HCT116 (cell line): Measurements from ENCODE around the gene HHAT. TPM values are rescaled to one million over a fixed set of nuclear protein-coding genes. Genes with fewer than 3 reads are reported as not detected.

Experiments used
- ATAC-seq: fragments of 200-7000 bp; cut with Tn5 transposase; 2 replicates; pipeline ENCODE4 v1.9.1; 2020; ENCODE audit warnings: mild to moderate bottlenecking, moderate library complexity
- BruUV-seq: library from RNA; stranded (reverse); fragments of 400-500 nt; replicated peaks from 2 replicates; lab custom pipeline; 2021; lab: Mats Ljungman, UMichigan
- CTCF ChIA-PET: fragments of 300-600 bp; sonication (Branson Sonifier 250); formaldehyde crosslinking; loops from one replicate; lab custom pipeline; 2021; ENCODE audit warnings: antibody characterized with exemption; lab: Charles Lee
- POLR2A ChIA-PET: fragments of 300-600, 350-600 bp; sonication (Branson Sonifier 250); formaldehyde crosslinking; loops from one replicate; lab custom pipeline; 2021; ENCODE audit warnings: antibody characterized with exemption; lab: Charles Lee
- RAD21 ChIA-PET, 2 experiments: fragments of 300-600 bp; sonication (Branson Sonifier 250); formaldehyde crosslinking; loops; one replicate each; lab custom pipeline; 2023; ENCODE audit warnings: low total read pairs in 2 of 2; ENCODE audit not compliant: uncharacterized antibody in 2 of 2, unreplicated experiment in 2 of 2, low non-redundant PET in 1 of 2; lab: Charles Lee
- DNase-seq: peaks from one replicate; pipeline ENCODE4 v3.0.0-alpha.2; 2010; ENCODE audit warnings: low read depth, low spot score
- H2AFZ ChIP-seq: fragments of 200-600 bp; shearing (Covaris generic), sonication (generic); 2 replicates; pipeline ENCODE4 v1.6.1; 2017; ENCODE audit warnings: low read depth, mixed run types, mixed read lengths, antibody characterized with exemption, low read length; ENCODE audit not compliant: poor library complexity, severe bottlenecking
- H3K27ac ChIP-seq: 2 replicates; pipeline ENCODE4 v1.5.1; 2012; ENCODE audit warnings: low read depth, low read length
- H3K27me3 ChIP-seq: fragments of 200-600 bp; sonication (generic); 2 replicates; pipeline ENCODE4 v1.6.1; 2016; ENCODE audit warnings: mixed run types, low read length, mixed read lengths; ENCODE audit not compliant: insufficient read depth
- H3K36me3 ChIP-seq, 2 experiments: fragments of 200-500 bp in 1 of 2; fragments of 200-600 bp in 1 of 2; sonication (Bioruptor generic) in 1 of 2; sonication (generic) in 1 of 2; 2 replicates each; pipeline versions ENCODE4 v1.5.1 to v1.6.1; 2014 to 2016; ENCODE audit warnings: low read length in 2 of 2, inconsistent platforms in 1 of 2, mixed read lengths in 1 of 2, mixed run types in 1 of 2; ENCODE audit not compliant: insufficient read depth in 2 of 2, control insufficient read depth in 1 of 2
- H3K4me1 ChIP-seq, 2 experiments: fragments of 200-600 bp in 1 of 2; sonication (generic) in 1 of 2; 2 replicates each; pipeline versions ENCODE4 v1.5.1 to v1.6.1; 2012 to 2017; ENCODE audit warnings: low read length in 2 of 2, inconsistent platforms in 1 of 2, mild to moderate bottlenecking in 1 of 2, mixed read lengths in 1 of 2, mixed run types in 1 of 2, moderate library complexity in 1 of 2; ENCODE audit not compliant: insufficient read depth in 2 of 2, control insufficient read depth in 1 of 2
- H3K4me2 ChIP-seq: fragments of 200-600 bp; sonication (generic); 2 replicates; pipeline ENCODE4 v1.6.1; 2017; ENCODE audit warnings: mixed run types, low read length, mixed read lengths
- H3K4me3 ChIP-seq, 2 experiments: fragments of 200-600 bp in 1 of 2; sonication (generic) in 1 of 2; replicated peaks in 1 of 2; 2 replicates each; pipeline ENCODE4 v1.5.1; 2011 to 2016; ENCODE audit warnings: low read length in 2 of 2, control low read depth in 1 of 2, low read depth in 1 of 2, mild to moderate bottlenecking in 1 of 2, mixed read lengths in 1 of 2, mixed run types in 1 of 2
- H3K79me2 ChIP-seq: fragments of 200-600 bp; sonication (generic); 2 replicates; pipeline ENCODE4 v1.6.1; 2017; ENCODE audit warnings: mild to moderate bottlenecking, mixed run types, low read length, moderate library complexity, mixed read lengths; ENCODE audit not compliant: insufficient read depth
- H3K9ac ChIP-seq: fragments of 200-600 bp; sonication (generic); 2 replicates; pipeline ENCODE4 v1.6.1; 2016; ENCODE audit warnings: low read length, mixed read lengths
- H3K9me2 ChIP-seq: fragments of 200-600 bp; sonication (generic), shearing (Covaris generic); 2 replicates; pipeline ENCODE4 v1.6.1; 2017; ENCODE audit warnings: mixed run types, mild to moderate bottlenecking, moderate library complexity; ENCODE audit not compliant: insufficient read depth
- H3K9me3 ChIP-seq, 2 experiments: fragments of 200-500 bp in 1 of 2; fragments of 200-600 bp in 1 of 2; sonication (Bioruptor generic) in 1 of 2; sonication (generic) in 1 of 2; 2 replicates each; pipeline ENCODE4 v1.6.1; 2014 to 2017; ENCODE audit warnings: low read length in 2 of 2, mixed read lengths in 2 of 2, inconsistent platforms in 1 of 2, low read depth in 1 of 2, mild to moderate bottlenecking in 1 of 2, mixed run types in 1 of 2, moderate library complexity in 1 of 2; ENCODE audit not compliant: control insufficient read depth in 1 of 2, insufficient read depth in 1 of 2
- H4K20me1 ChIP-seq: fragments of 200-600 bp; sonication (generic), shearing (Covaris generic); 2 replicates; pipeline ENCODE4 v1.6.1; 2017; ENCODE audit warnings: mixed run types, mild to moderate bottlenecking, moderate library complexity; ENCODE audit not compliant: insufficient read depth
- ATF3 ChIP-seq: IDR thresholded peaks from 2 replicates; pipeline ENCODE4 v1.6.1; 2012
- CBX3 ChIP-seq: IDR thresholded peaks from 2 replicates; pipeline ENCODE4 v1.6.1; 2012; ENCODE audit warnings: low read depth
- CEBPB ChIP-seq: IDR thresholded peaks from 2 replicates; pipeline ENCODE4 v1.6.1; 2012; ENCODE audit warnings: low read depth
- CTCF ChIP-seq, 3 experiments: fragments of 200-600 bp in 1 of 3; sonication (generic) in 1 of 3; IDR thresholded peaks in 2 of 3; conservative IDR thresholded peaks in 1 of 3; 2 replicates each; pipeline ENCODE4 v1.5.1; 2012 to 2017; ENCODE audit warnings: low read depth in 2 of 3, low read length in 2 of 3, antibody characterized with exemption in 1 of 3, borderline replicate concordance in 1 of 3, control low read depth in 1 of 3, mild to moderate bottlenecking in 1 of 3, mixed read lengths in 1 of 3, mixed run types in 1 of 3, moderate library complexity in 1 of 3; ENCODE audit not compliant: insufficient read depth in 1 of 3
- ELF1 ChIP-seq: IDR thresholded peaks from 2 replicates; pipeline ENCODE4 v1.6.1; 2012; ENCODE audit warnings: low read depth, borderline replicate concordance
- EZH2 ChIP-seq: fragments of 200-600 bp; sonication (generic); IDR thresholded peaks from 2 replicates; pipeline ENCODE4 v1.6.1; 2017; ENCODE audit warnings: antibody characterized with exemption, mixed run types
- FOSL1 ChIP-seq: IDR thresholded peaks from 2 replicates; pipeline ENCODE4 v1.6.1; 2012; ENCODE audit warnings: low read depth
- POLR2AphosphoS5 ChIP-seq: IDR thresholded peaks from 2 replicates; pipeline ENCODE4 v1.6.1; 2011; ENCODE audit warnings: mild to moderate bottlenecking, low read depth, low read length, moderate library complexity
- REST ChIP-seq: IDR thresholded peaks from 2 replicates; pipeline ENCODE4 v1.6.1; 2012; ENCODE audit warnings: low read depth
- SP1 ChIP-seq: IDR thresholded peaks from 2 replicates; pipeline ENCODE4 v1.6.1; 2012; ENCODE audit warnings: low read depth
- TCF7L2 ChIP-seq: IDR thresholded peaks from 2 replicates; pipeline ENCODE4 v1.7.0; 2011; ENCODE audit warnings: borderline replicate concordance, inconsistent platforms; ENCODE audit not compliant: insufficient read depth, insufficient read length; ENCODE audit errors: extremely low read depth
- ZFX ChIP-seq: fragments of 450-650 bp; IDR thresholded peaks from 2 replicates; pipeline ENCODE4 v1.6.1; 2017
- ZNF274 ChIP-seq: fragments of 200-500 bp; sonication (Bioruptor generic); IDR thresholded peaks from 2 replicates; pipeline ENCODE4 v1.6.1; 2014; ENCODE audit warnings: mild to moderate bottlenecking, low read depth, low read length, inconsistent platforms
- intact Hi-C: fragments of 100-400 bp; cut with micrococcal nuclease; formaldehyde crosslinking; loops from 2 replicates; pipeline ENCODE4 v1.10.0; 2022
- total RNA-seq: library from RNA; stranded (reverse); gene quantifications from one replicate; pipeline ENCODE4 v1.2.1, GENCODE V29; 2021; ENCODE audit not compliant: unreplicated experiment

Gene HHAT
- total RNA-seq, 1 experiment from 2014 or later: 2.7 TPM

GRCh38 chr1:210674151-210674550 lies 345.4 kb downstream of the HHAT start:
- POLR2A ChIA-PET: no interaction called here
- no peaks in the 10 kb centered on the region for H4K20me1 ChIP-seq
- TF ChIP-seq CTCF (IDR thresholded peaks at IDR 0.05 in 2 of 3, conservative IDR thresholded peaks at IDR 0.05 in 1 of 3; ENCODE audit: borderline replicate concordance in 1 of 3, insufficient read depth in 1 of 3, low read depth in 2 of 3, low read length in 2 of 3) (no peak), ATF3 (no peak), REST (no peak), EZH2 (no peak), CBX3 (no peak), CEBPB (no peak), FOSL1 (no peak), SP1 (no peak), ELF1 (no peak), POLR2AphosphoS5 (no peak), TCF7L2 (no peak), ZFX (no peak), ZNF274 (no peak)
- H3K4me2 ChIP-seq: no peak overlapping the region
- intact Hi-C loops: no loop called here
- H3K27ac ChIP-seq: no peak overlapping the region
- no peaks in the 10 kb centered on the region for H3K27me3 ChIP-seq
- ATAC-seq: no peak
- CTCF ChIA-PET: no interaction called here
- no peaks in the 10 kb centered on the region for H3K36me3 ChIP-seq
- no peak overlapping the region for H2AFZ ChIP-seq
- no peak overlapping the region for H3K9ac ChIP-seq
- no TSS peak for BruUV-seq
- RAD21 ChIA-PET: no interaction called here
- no peak for DNase-seq
- H3K9me2 ChIP-seq: no peaks in the 10 kb centered on the region
- no peaks in the 10 kb centered on the region for H3K4me1 ChIP-seq
- H3K79me2 ChIP-seq: no peaks in the 10 kb centered on the region
- H3K4me3 ChIP-seq: no peak overlapping the region
- H3K9me3 ChIP-seq: no peaks in the 10 kb centered on the region
